ENCODE data around the gene AGAP1. TPM values are rescaled to one million over a fixed set of nuclear protein-coding genes. Genes with fewer than 3 reads are reported as not detected.

AGAP1 gene
- polyA plus RNA-seq, 1 donor from 2014 or later, result 17.4 TPM

DNA sequence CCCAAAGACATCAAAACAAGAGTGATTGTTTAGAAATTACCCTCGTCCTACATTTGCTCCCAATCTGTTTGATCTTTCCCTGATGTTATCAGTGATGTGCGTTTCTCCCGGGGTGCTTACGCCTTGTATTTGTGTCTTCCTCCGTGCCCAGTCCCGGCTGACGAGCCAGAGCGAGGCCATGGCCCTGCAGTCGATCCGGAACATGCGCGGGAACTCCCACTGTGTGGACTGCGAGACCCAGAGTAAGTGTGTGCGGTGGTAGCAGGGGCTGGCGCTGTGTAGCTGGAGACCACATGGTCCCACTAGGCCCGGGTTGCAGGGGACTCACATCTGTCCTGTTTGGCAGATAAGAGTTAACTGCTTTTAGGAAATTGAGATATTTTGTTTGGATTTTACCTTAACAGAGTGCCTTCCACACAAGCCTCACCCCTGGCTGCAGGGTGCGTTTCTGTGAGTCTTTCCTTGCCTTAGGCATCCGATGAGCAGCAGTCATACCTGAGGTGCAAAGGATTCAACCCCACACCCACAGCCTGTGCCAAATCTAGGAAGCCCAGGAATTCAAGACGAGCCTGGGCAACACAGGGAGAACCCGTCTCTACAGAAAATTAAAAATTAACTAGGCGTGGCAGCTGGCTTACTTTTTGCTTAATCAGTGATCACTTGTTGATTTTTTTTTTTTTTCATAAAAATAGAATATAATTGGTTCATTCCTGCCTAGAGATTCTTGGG lies 546.9 kb downstream of the AGAP1 start:
- no peaks in the 10 kb centered on the region for H3K9me3 ChIP-seq (ENCODE audit: low read length)
- H3K27me3 ChIP-seq (ENCODE audit: insufficient read depth, low read depth, low read length), result no peaks in the 10 kb centered on the region
- H3K4me2 ChIP-seq (ENCODE audit: low read length), result no peak overlapping the region
- H3K4me3 ChIP-seq (ENCODE audit: low read length), result no peak overlapping the region
- no peak overlapping the region for H2AFZ ChIP-seq (ENCODE audit: low read depth, low read length)
- no peaks in the 10 kb centered on the region for H4K20me1 ChIP-seq (ENCODE audit: insufficient read depth)
- H3K9me2 ChIP-seq (ENCODE audit: insufficient read depth, low read length), result no peaks in the 10 kb centered on the region
- no peaks in the 10 kb centered on the region for H3K36me3 ChIP-seq (ENCODE audit: insufficient read depth, low read length)
- H3K79me2 ChIP-seq (replicated peaks; ENCODE audit: insufficient read depth, low read length), result no peaks in the 10 kb centered on the region
- no peak overlapping the region for H3K9ac ChIP-seq (ENCODE audit: low read length)
- H3K27ac ChIP-seq (ENCODE audit: low read length), result no peak overlapping the region
- TF ChIP-seq EP300 (conservative IDR thresholded peaks at IDR 0.05; ENCODE audit: poor library complexity, severe bottlenecking), result no peak
- TF ChIP-seq TAF1 (IDR thresholded peaks at IDR 0.05; ENCODE audit: low read depth), result no peak
- no peak for TF ChIP-seq RAD21 (conservative IDR thresholded peaks at IDR 0.05)
- no peak for TF ChIP-seq POLR2AphosphoS5 (IDR thresholded peaks at IDR 0.05)
- TF ChIP-seq MXI1 (conservative IDR thresholded peaks at IDR 0.05; ENCODE audit: poor library complexity, severe bottlenecking), result no peak
- no peak for TF ChIP-seq EZH2 (IDR thresholded peaks at IDR 0.05; ENCODE audit: borderline replicate concordance, insufficient read depth, low read length, poor library complexity, severe bottlenecking)
- no peaks in the 10 kb centered on the region for H3F3A ChIP-seq (ENCODE audit: insufficient read depth, low read length, poor library complexity, severe bottlenecking)

DNA sequence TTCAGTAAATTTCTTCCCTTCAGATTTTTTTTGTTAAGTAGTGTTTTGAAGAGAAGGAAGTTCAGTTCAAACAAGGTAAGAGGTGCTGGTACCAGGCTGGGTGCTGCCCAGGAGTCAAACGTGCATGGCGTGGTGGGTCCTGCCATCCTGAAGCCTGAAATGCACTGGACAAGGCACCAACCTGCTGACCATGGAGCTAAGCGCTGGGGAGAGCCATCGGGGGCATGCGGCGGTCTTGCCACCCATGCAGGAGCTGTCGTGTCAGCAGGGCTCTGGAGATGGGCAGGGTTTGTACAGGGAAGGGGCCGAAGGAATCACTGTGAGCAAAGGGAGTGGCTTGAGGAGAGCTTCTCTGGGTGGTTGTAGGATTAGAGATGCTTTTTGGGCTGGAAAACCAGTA lies 547.8 kb downstream of the AGAP1 start:
- Histone ChIP-seq H4K20me1 (ENCODE audit: insufficient read depth) (no peaks in the 10 kb centered on the region), H3K4me3 (ENCODE audit: low read length) (no peak overlapping the region), H3K9me2 (ENCODE audit: insufficient read depth, low read length) (no peaks in the 10 kb centered on the region), H3F3A (ENCODE audit: insufficient read depth, low read length, poor library complexity, severe bottlenecking) (no peaks in the 10 kb centered on the region), H3K9me3 (ENCODE audit: low read length) (no peaks in the 10 kb centered on the region), H3K79me2 (replicated peaks; ENCODE audit: insufficient read depth, low read length) (no peaks in the 10 kb centered on the region), H3K4me2 (ENCODE audit: low read length) (no peak overlapping the region), H3K9ac (ENCODE audit: low read length) (no peak overlapping the region), H2AFZ (ENCODE audit: low read depth, low read length) (no peak overlapping the region), H3K27me3 (ENCODE audit: insufficient read depth, low read depth, low read length) (no peaks in the 10 kb centered on the region), H3K36me3 (ENCODE audit: insufficient read depth, low read length) (no peaks in the 10 kb centered on the region), H3K27ac (ENCODE audit: low read length) (no peak overlapping the region)
- TF ChIP-seq CTCF (IDR thresholded peaks at IDR 0.05; ENCODE audit: poor library complexity, severe bottlenecking) (no peak), SMC3 (conservative IDR thresholded peaks at IDR 0.05; ENCODE audit: poor library complexity) (no peak), EP300 (conservative IDR thresholded peaks at IDR 0.05; ENCODE audit: poor library complexity, severe bottlenecking) (no peak), MXI1 (conservative IDR thresholded peaks at IDR 0.05; ENCODE audit: poor library complexity, severe bottlenecking) (no peak), EZH2 (IDR thresholded peaks at IDR 0.05; ENCODE audit: borderline replicate concordance, insufficient read depth, low read length, poor library complexity, severe bottlenecking) (no peak), TAF1 (IDR thresholded peaks at IDR 0.05; ENCODE audit: low read depth) (no peak)

- Histone ChIP-seq H3K36me3 (ENCODE audit: insufficient read depth, low read length) (no peaks in the 10 kb centered on the region), H3K27me3 (ENCODE audit: insufficient read depth, low read depth, low read length) (no peaks in the 10 kb centered on the region), H3K9me3 (ENCODE audit: low read length) (no peaks in the 10 kb centered on the region), H3K4me3 (ENCODE audit: low read length) (no peak overlapping the region), H3K4me2 (ENCODE audit: low read length) (no peak overlapping the region), H2AFZ (ENCODE audit: low read depth, low read length) (no peak overlapping the region), H3K9me2 (ENCODE audit: insufficient read depth, low read length) (no peaks in the 10 kb centered on the region), H3F3A (ENCODE audit: insufficient read depth, low read length, poor library complexity, severe bottlenecking) (no peaks in the 10 kb centered on the region), H3K27ac (ENCODE audit: low read length) (no peak overlapping the region), H4K20me1 (ENCODE audit: insufficient read depth) (no peaks in the 10 kb centered on the region), H3K9ac (ENCODE audit: low read length) (no peak overlapping the region), H3K79me2 (replicated peaks; ENCODE audit: insufficient read depth, low read length) (no peaks in the 10 kb centered on the region)
- TF ChIP-seq EP300 (conservative IDR thresholded peaks at IDR 0.05; ENCODE audit: poor library complexity, severe bottlenecking) (no peak), MXI1 (conservative IDR thresholded peaks at IDR 0.05; ENCODE audit: poor library complexity, severe bottlenecking) (no peak), EZH2 (IDR thresholded peaks at IDR 0.05; ENCODE audit: borderline replicate concordance, insufficient read depth, low read length, poor library complexity, severe bottlenecking) (no peak), CTCF (IDR thresholded peaks at IDR 0.05; ENCODE audit: poor library complexity, severe bottlenecking) (no peak), SMC3 (conservative IDR thresholded peaks at IDR 0.05; ENCODE audit: poor library complexity) (no peak), RAD21 (conservative IDR thresholded peaks at IDR 0.05) (no peak), POLR2AphosphoS5 (IDR thresholded peaks at IDR 0.05) (no peak), TAF1 (IDR thresholded peaks at IDR 0.05; ENCODE audit: low read depth) (no peak)
- TF ChIP-seq, protein P1, sequence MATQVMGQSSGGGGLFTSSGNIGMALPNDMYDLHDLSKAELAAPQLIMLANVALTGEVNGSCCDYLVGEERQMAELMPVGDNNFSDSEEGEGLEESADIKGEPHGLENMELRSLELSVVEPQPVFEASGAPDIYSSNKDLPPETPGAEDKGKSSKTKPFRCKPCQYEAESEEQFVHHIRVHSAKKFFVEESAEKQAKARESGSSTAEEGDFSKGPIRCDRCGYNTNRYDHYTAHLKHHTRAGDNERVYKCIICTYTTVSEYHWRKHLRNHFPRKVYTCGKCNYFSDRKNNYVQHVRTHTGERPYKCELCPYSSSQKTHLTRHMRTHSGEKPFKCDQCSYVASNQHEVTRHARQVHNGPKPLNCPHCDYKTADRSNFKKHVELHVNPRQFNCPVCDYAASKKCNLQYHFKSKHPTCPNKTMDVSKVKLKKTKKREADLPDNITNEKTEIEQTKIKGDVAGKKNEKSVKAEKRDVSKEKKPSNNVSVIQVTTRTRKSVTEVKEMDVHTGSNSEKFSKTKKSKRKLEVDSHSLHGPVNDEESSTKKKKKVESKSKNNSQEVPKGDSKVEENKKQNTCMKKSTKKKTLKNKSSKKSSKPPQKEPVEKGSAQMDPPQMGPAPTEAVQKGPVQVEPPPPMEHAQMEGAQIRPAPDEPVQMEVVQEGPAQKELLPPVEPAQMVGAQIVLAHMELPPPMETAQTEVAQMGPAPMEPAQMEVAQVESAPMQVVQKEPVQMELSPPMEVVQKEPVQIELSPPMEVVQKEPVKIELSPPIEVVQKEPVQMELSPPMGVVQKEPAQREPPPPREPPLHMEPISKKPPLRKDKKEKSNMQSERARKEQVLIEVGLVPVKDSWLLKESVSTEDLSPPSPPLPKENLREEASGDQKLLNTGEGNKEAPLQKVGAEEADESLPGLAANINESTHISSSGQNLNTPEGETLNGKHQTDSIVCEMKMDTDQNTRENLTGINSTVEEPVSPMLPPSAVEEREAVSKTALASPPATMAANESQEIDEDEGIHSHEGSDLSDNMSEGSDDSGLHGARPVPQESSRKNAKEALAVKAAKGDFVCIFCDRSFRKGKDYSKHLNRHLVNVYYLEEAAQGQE (IDR thresholded peaks at IDR 0.05; ENCODE audit: borderline replicate concordance), result no peak
Measured at GRCh38 chr2:236042087-236042486, 548.2 kb downstream of the AGAP1 start.

Measured in neural cell (in vitro differentiated cells).